SK-N-SH treated with all-trans-retinoic acid at 6 μM for 48 hours (cell line): ENCODE measurements around the gene PIK3R6.

Source experiments
- GLIS3 ChIP-seq: fragments of 250-450 bp; sonication (Bioruptor Pico); IDR thresholded peaks from 2 replicates; pipeline ENCODE4 v1.5.0; 2020; ENCODE audit warnings: mild to moderate bottlenecking, moderate library complexity
- PATZ1 ChIP-seq: fragments of 250-450 bp; sonication (Bioruptor Pico); IDR thresholded peaks from 2 replicates; pipeline ENCODE4 v1.8.0; 2020; ENCODE audit warnings: mild to moderate bottlenecking, moderate library complexity, borderline replicate concordance
- ZFP3 ChIP-seq: fragments of 250-450 bp; sonication (Bioruptor Pico); IDR thresholded peaks from 2 replicates; pipeline ENCODE4 v1.5.0; 2020; ENCODE audit warnings: mild to moderate bottlenecking, moderate library complexity
- ZFP30 ChIP-seq: fragments of 450-650 bp; formaldehyde crosslinking; IDR thresholded peaks from 2 replicates; pipeline ENCODE4 v1.5.0; 2022; ENCODE audit warnings: mild to moderate bottlenecking, moderate library complexity
- ZNF565 ChIP-seq: fragments of 450-650 bp; formaldehyde crosslinking; conservative IDR thresholded peaks from 2 replicates; pipeline ENCODE4 v1.5.0; 2020; ENCODE audit warnings: low read depth, mild to moderate bottlenecking, moderate library complexity
- ZNF8 ChIP-seq: fragments of 450-650 bp; formaldehyde crosslinking; IDR thresholded peaks from 2 replicates; pipeline ENCODE4 v1.5.0; 2020; ENCODE audit warnings: mild to moderate bottlenecking, moderate library complexity

GRCh38 chr17:8792646-8793045 is 74.8 kb downstream of the PIK3R6 start:
- no peak for TF ChIP-seq ZFP30
- no peak for TF ChIP-seq PATZ1 (CRISPR knock-in tag)
- no peak for TF ChIP-seq ZFP3 (CRISPR knock-in tag)
- TF ChIP-seq ZNF8 (CRISPR knock-in tag): no peak
- TF ChIP-seq ZNF565 (CRISPR knock-in tag): no peak
- no peak for TF ChIP-seq GLIS3
